ENCODE data around the gene PTPRN2. TPM values are rescaled to one million over a fixed set of nuclear protein-coding genes. Genes with fewer than 3 reads are reported as not detected.
"Not testable (repeated sequence)": the region's sequence is repeated elsewhere in the genome, so short reads cannot be mapped to it uniquely, and the experiment has no call there.

Gene PTPRN2
- polyA plus RNA-seq, 3 donors from 2014 or later = 1.9 to 3.7 (median 2.2) TPM

DNA sequence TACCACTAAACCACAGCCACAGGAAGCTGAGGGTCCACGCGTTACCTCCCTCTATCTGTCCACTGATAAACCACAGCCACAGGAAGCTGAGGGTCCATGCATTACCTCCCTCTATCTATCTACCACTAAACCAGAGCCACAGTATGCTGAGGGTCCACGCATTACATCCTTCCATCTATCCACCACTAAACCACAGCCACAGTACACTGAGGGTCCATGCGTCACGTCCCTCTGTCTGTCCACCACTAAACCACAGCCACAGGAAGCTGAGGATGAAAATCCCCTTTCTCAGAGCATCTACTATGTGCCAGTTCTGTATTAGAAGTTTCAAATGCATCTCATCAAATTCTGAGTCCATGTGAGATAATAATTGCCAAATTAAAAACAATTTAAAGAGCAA lies 661.5 kb downstream of the PTPRN2 start:
- no peaks in the 10 kb centered on the region for H3K36me3 Mint-ChIP-seq
- no peak overlapping the region for H3K4me3 Mint-ChIP-seq
- peaks cover 16 to 18% of the 10 kb centered on the region in 2 donors for H3K4me1 Mint-ChIP-seq
- peak overlapping the region; percentile 20 to 73 (median 68) for H3K27ac Mint-ChIP-seq
- H3K9me3 Mint-ChIP-seq = peaks cover 0 to 6% (median 0%) of the 10 kb centered on the region in 6 donors
- peaks cover 3 to 10% (median 3%) of the 10 kb centered on the region in 3 donors for H3K27me3 Mint-ChIP-seq (ENCODE audit: low read depth in 3 of 3)
- peak; percentile 6 to 35 (median 28) for DNase-seq

DNA sequence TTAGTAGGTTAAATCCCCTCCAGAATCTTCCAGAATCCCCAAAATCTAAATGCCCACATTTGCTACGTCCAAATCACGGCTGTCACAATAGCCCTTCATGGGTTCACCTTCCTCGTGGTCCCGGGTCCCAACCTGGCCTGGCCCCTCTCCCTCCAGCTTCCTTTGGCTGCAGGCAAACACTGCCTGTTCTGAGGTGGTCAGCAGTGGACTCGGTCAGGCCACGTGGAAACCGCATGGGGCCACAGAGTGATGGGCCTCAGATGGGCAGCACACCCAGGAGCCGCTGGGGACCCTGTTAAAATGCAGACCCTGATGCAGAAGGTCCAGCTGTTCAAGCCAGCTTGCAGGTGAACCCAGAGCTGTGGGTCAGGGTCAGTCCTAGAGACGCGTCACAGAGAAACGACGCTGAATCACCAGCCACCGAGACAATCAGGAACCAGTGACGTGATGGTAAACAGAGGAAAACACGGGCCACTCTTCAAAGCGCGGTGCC lies 662.2 kb downstream of the PTPRN2 start:
- no peak overlapping the region for H3K27ac Mint-ChIP-seq
- H3K27me3 Mint-ChIP-seq (ENCODE audit: low read depth in 3 of 3) = peaks cover 3 to 10% (median 5%) of the 10 kb centered on the region in 3 donors
- peaks cover 0 to 6% (median 0%) of the 10 kb centered on the region in 6 donors for H3K9me3 Mint-ChIP-seq
- DNase-seq = no peak
- H3K4me3 Mint-ChIP-seq = no peak overlapping the region
- H3K36me3 Mint-ChIP-seq = no peaks in the 10 kb centered on the region
- H3K4me1 Mint-ChIP-seq = peaks cover 16 to 18% of the 10 kb centered on the region in 2 donors

GRCh38 chr7:157923903-157924630 lies 663.6 kb downstream of the PTPRN2 start:
- Mint-ChIP-seq H3K27me3 (ENCODE audit: low read depth in 3 of 3) (peaks cover 3 to 10% (median 5%) of the 10 kb centered on the region in 3 donors), H3K4me3 (no peak overlapping the region), H3K4me1 (peaks cover 16 to 18% of the 10 kb centered on the region in 2 donors), H3K27ac (no peak overlapping the region), H3K36me3 (no peaks in the 10 kb centered on the region), H3K9me3 (peaks cover 0 to 6% (median 0%) of the 10 kb centered on the region in 6 donors)
- DNase-seq = no peak

DNA sequence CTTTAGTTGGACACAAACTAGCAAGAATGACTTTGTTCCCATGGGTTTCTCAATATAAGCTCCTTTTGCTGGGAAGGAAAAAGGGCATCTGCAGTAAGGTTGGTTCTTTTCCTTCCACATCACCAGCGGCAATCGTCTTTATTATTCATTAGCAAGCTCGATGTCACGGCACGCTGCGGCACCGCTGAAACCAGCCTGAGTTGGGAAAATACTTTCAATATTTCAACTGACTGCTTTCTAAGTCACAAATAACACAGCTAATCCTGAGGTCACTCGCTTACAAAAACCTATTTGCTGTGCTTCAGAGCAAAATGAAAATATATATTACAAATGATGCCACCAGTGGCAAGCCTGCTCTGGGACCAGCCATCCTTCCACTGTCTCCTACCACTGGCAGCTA lies 665.0 kb downstream of the PTPRN2 start:
- Mint-ChIP-seq H3K9me3 (peaks cover 0 to 6% (median 0%) of the 10 kb centered on the region in 6 donors), H3K4me3 (no peak overlapping the region), H3K4me1 (peaks cover 15 to 16% of the 10 kb centered on the region in 2 donors)

GRCh38 chr7:157918326-157919080 lies 669.1 kb downstream of the PTPRN2 start:
- H3K4me3 Mint-ChIP-seq = no peak overlapping the region
- DNase-seq = no peak
- H3K4me1 Mint-ChIP-seq = no peaks in the 10 kb centered on the region
- no peak overlapping the region for H3K27ac Mint-ChIP-seq
- peaks cover 3 to 4% (median 4%) of the 10 kb centered on the region in 3 donors for H3K27me3 Mint-ChIP-seq (ENCODE audit: low read depth in 3 of 3)
- H3K9me3 Mint-ChIP-seq = peaks cover 0 to 7% (median under 1%) of the 10 kb centered on the region in 6 donors
- H3K36me3 Mint-ChIP-seq = no peaks in the 10 kb centered on the region

More for the DNA sequence above, 665.0 kb downstream of the PTPRN2 start:
- H3K36me3 Mint-ChIP-seq = no peaks in the 10 kb centered on the region
- peaks cover 5 to 10% (median 6%) of the 10 kb centered on the region in 3 donors for H3K27me3 Mint-ChIP-seq (ENCODE audit: low read depth in 3 of 3)
- DNase-seq = no peak
- H3K27ac Mint-ChIP-seq = no peak overlapping the region

DNA sequence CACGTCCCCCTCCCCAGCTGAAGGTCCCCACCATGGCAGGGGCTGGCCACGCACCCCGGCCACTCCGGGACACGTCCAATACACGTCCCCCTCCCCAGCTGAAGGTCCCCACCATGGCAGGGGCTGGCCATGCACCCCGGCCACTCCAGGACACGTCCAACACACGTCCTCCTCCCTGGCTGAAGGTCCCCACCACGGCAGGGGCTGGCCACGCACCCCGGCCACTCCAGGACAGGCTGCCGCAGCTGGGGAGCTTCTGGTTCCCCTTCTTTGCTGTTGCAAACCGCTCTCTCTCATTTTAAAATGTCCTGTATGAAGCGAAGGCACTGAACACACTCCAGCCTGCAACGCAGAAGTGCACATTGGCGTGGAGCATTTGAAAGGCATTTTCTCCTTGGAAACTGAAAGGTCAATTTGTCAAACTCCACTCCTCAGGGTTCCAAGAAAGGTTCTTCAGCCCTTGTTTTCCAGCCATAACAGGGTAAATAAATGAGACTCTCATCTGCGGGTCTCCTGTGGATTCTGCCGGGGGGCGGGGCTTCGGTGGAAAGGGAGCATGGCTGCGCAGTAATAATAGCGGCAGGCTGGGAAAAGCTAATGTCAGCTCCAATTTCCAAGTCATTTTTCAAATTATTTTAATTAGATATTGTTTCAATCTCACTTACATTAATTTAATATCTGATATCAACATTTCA lies 670.5 kb downstream of the PTPRN2 start:
- no peak for DNase-seq
- Mint-ChIP-seq H3K4me1 (no peaks in the 10 kb centered on the region), H3K27me3 (ENCODE audit: low read depth in 3 of 3) (peaks cover 0 to 4% (median 3%) of the 10 kb centered on the region in 3 donors), H3K36me3 (no peaks in the 10 kb centered on the region), H3K9me3 (peaks cover 0 to 7% (median under 1%) of the 10 kb centered on the region in 6 donors), H3K4me3 (no peak overlapping the region), H3K27ac (no peak overlapping the region)

- H3K9me3 Mint-ChIP-seq = peaks cover 0 to 7% (median 0%) of the 10 kb centered on the region in 6 donors
- H3K4me3 Mint-ChIP-seq = no peak overlapping the region
- H3K36me3 Mint-ChIP-seq = no peaks in the 10 kb centered on the region
- DNase-seq = no peak
- peaks cover 0 to 2% (median 0%) of the 10 kb centered on the region in 3 donors for H3K27me3 Mint-ChIP-seq (ENCODE audit: low read depth in 3 of 3)
- H3K4me1 Mint-ChIP-seq = no peaks in the 10 kb centered on the region
- H3K27ac Mint-ChIP-seq = no peak overlapping the region
Measured at GRCh38 chr7:157910446-157910845, 677.2 kb downstream of the PTPRN2 start.

DNA sequence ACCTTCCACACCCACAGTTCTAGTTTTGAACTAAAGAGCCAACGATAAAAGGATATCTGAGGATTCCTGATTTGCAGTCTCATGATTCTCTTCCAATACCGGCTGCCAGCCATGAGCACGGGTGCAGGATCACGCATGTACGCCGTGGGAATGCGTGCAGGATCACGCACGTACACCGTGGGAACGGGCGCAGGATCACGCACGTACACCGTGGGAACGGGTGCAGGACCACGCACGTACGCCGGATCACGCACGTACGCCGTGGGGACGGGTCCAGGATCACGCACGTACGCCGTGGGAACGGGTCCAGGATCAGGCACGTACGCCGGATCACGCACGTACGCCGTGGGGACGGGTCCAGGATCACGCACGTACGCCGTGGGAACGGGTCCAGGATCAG lies 677.6 kb downstream of the PTPRN2 start:
- H3K36me3 Mint-ChIP-seq; H3K27ac Mint-ChIP-seq; H3K27me3 Mint-ChIP-seq (ENCODE audit: low read depth in 3 of 3); H3K9me3 Mint-ChIP-seq; H3K4me3 Mint-ChIP-seq; H3K4me1 Mint-ChIP-seq; DNase-seq: not testable (repeated sequence)

- Mint-ChIP-seq H3K9me3 (peaks cover 0 to under 1% (median 0%) of the 10 kb centered on the region in 6 donors), H3K27me3 (ENCODE audit: low read depth in 3 of 3) (peaks cover 2 to 3% (median 2%) of the 10 kb centered on the region in 3 donors), H3K36me3 (no peaks in the 10 kb centered on the region), H3K4me3 (no peak overlapping the region), H3K27ac (no peak overlapping the region), H3K4me1 (no peaks in the 10 kb centered on the region)
- DNase-seq = no peak
Measured at GRCh38 chr7:157909370-157909769, 678.3 kb downstream of the PTPRN2 start.

- Mint-ChIP-seq H3K4me1 (no peaks in the 10 kb centered on the region), H3K4me3 (no peak overlapping the region), H3K9me3 (no peaks in the 10 kb centered on the region), H3K27ac (no peak overlapping the region), H3K27me3 (ENCODE audit: low read depth in 3 of 3) (peaks cover 2 to 3% (median 2%) of the 10 kb centered on the region in 3 donors), H3K36me3 (no peaks in the 10 kb centered on the region)
- DNase-seq = no peak
Measured at GRCh38 chr7:157908006-157908782, 679.4 kb downstream of the PTPRN2 start.

- H3K4me1 Mint-ChIP-seq = no peaks in the 10 kb centered on the region
- DNase-seq = no peak
- H3K4me3 Mint-ChIP-seq = no peak overlapping the region
- H3K27ac Mint-ChIP-seq = no peak overlapping the region
- peaks cover 2 to 6% (median 2%) of the 10 kb centered on the region in 3 donors for H3K27me3 Mint-ChIP-seq (ENCODE audit: low read depth in 3 of 3)
- H3K36me3 Mint-ChIP-seq = no peaks in the 10 kb centered on the region
- H3K9me3 Mint-ChIP-seq = no peaks in the 10 kb centered on the region
Measured at GRCh38 chr7:157907091-157907490, 680.5 kb downstream of the PTPRN2 start.

- DNase-seq = no peak
- Mint-ChIP-seq H3K4me3 (no peak overlapping the region), H3K27ac (no peak overlapping the region), H3K27me3 (ENCODE audit: low read depth in 3 of 3) (peaks cover 2 to 6% (median 2%) of the 10 kb centered on the region in 3 donors), H3K4me1 (no peaks in the 10 kb centered on the region), H3K36me3 (no peaks in the 10 kb centered on the region), H3K9me3 (no peaks in the 10 kb centered on the region)
Measured at GRCh38 chr7:157906583-157906982, 681.0 kb downstream of the PTPRN2 start.
